Fibroblast of lung (primary cell): Measurements from ENCODE around the gene NHERF1. TPM values are rescaled to one million over a fixed set of nuclear protein-coding genes. Genes with fewer than 3 reads are reported as not detected.
A peak's percentile ranks its signal among the peaks of the same experiment; 100 is the strongest.

ENCODE experiments used
- DNase-seq, 2 donors: peaks; one replicate each; pipeline versions ENCODE4 v3.0.0 to v3.0.0-alpha.2; 2010; ENCODE audit warnings: low read depth in 2 of 2
- H2AFZ ChIP-seq: 2 replicates; pipeline ENCODE4 v1.5.1; 2012; ENCODE audit warnings: low read length, control low read depth, inconsistent platforms
- H3K27ac ChIP-seq: 2 replicates; pipeline ENCODE4 v1.5.1; 2011; ENCODE audit warnings: low read length, control low read depth; ENCODE audit not compliant: insufficient read depth
- H3K27me3 ChIP-seq: 2 replicates; pipeline ENCODE4 v1.5.1; 2011; ENCODE audit warnings: mild to moderate bottlenecking, low read length; ENCODE audit not compliant: control insufficient read depth, insufficient read depth
- H3K36me3 ChIP-seq: 2 replicates; pipeline ENCODE4 v1.5.1; 2011; ENCODE audit warnings: low read length; ENCODE audit not compliant: control insufficient read depth, insufficient read depth
- H3K4me1 ChIP-seq: 2 replicates; pipeline ENCODE4 v1.5.1; 2011; ENCODE audit warnings: low read length; ENCODE audit not compliant: control insufficient read depth, insufficient read depth; ENCODE audit errors: extremely low read depth
- H3K4me2 ChIP-seq: 2 replicates; pipeline ENCODE4 v1.5.1; 2011; ENCODE audit warnings: low read length, control low read depth; ENCODE audit not compliant: insufficient read depth; ENCODE audit errors: extremely low read depth
- H3K4me3 ChIP-seq, 4 experiments: fragments of 200-600 bp in 1 of 4; sonication (generic) in 1 of 4; replicated peaks in 1 of 4; 2 replicates each; pipeline ENCODE4 v1.5.1; 2011 to 2016; ENCODE audit warnings: low read length in 4 of 4, low read depth in 3 of 4, mild to moderate bottlenecking in 3 of 4, control low read depth in 2 of 4, inconsistent platforms in 1 of 4, mixed read lengths in 1 of 4; ENCODE audit not compliant: insufficient read depth in 1 of 4; ENCODE audit errors: control extremely low read depth in 1 of 4
- H3K79me2 ChIP-seq: 2 replicates; pipeline ENCODE4 v1.5.1; 2012; ENCODE audit warnings: mild to moderate bottlenecking, low read length, inconsistent platforms; ENCODE audit not compliant: control insufficient read depth, insufficient read depth
- H3K9ac ChIP-seq: 2 replicates; pipeline ENCODE4 v1.5.1; 2011; ENCODE audit warnings: mild to moderate bottlenecking, low read length, control low read depth; ENCODE audit not compliant: insufficient read depth
- H3K9me3 ChIP-seq: 2 replicates; pipeline ENCODE4 v1.5.1; 2012; ENCODE audit warnings: low read depth, low read length; ENCODE audit not compliant: control insufficient read depth, insufficient read depth
- H4K20me1 ChIP-seq: 2 replicates; pipeline ENCODE4 v1.5.1; 2011; ENCODE audit warnings: low read length; ENCODE audit not compliant: control insufficient read depth, insufficient read depth; ENCODE audit errors: extremely low read depth
- CTCF ChIP-seq, 2 donors: IDR thresholded peaks in 1 of 2; conservative IDR thresholded peaks in 1 of 2; 1 replicate in 1 of 2; 2 replicates in 1 of 2; pipeline ENCODE4 v1.5.1; 2011 to 2012; ENCODE audit warnings: low read length in 2 of 2, control low read depth in 1 of 2, inconsistent platforms in 1 of 2, low read depth in 1 of 2, mild to moderate bottlenecking in 1 of 2
- EZH2 ChIP-seq: IDR thresholded peaks from 2 replicates; pipeline ENCODE4 v1.5.1; 2012; ENCODE audit warnings: low read length, control low read depth, mild to moderate bottlenecking; ENCODE audit errors: missing control alignments
- polyA plus RNA-seq, 2 donors: library from polyadenylated mRNA; depleted of rRNA in 1 of 2; stranded (reverse) in 1 of 2; unstranded in 1 of 2; fragments of >200 nt; gene quantifications; 2 replicates each; pipeline ENCODE4 v1.2.1, GENCODE V29; 2011 to 2012; ENCODE audit warnings: missing spikeins in 1 of 2
- total RNA-seq: library from RNA; depleted of rRNA; stranded (reverse); fragments of >200 nt; gene quantifications from 2 replicates; pipeline ENCODE4 v1.2.1, GENCODE V29; 2014

NHERF1 gene
- total and polyA plus RNA-seq, 2 donors (not counting 1 experiment from before 2014, with no cell fraction given): 10.2 to 13.9 TPM

GRCh38 chr17:74769266-74769855 is 20.9 kb downstream of the NHERF1 start:
- no peak for DNase-seq
- H2AFZ ChIP-seq: no peak overlapping the region

GRCh38 chr17:74769856-74770497 is 21.5 kb downstream of the NHERF1 start:
- Histone ChIP-seq H3K27ac (no peak overlapping the region), H3K27me3 (no peaks in the 10 kb centered on the region), H2AFZ (no peak overlapping the region), H3K4me3 (no peak overlapping the region), H3K4me1 (peaks cover 11% of the 10 kb centered on the region), H4K20me1 (no peaks in the 10 kb centered on the region), H3K79me2 (peaks cover 1% of the 10 kb centered on the region), H3K9ac (no peak overlapping the region), H3K9me3 (no peaks in the 10 kb centered on the region), H3K36me3 (peaks cover 22% of the 10 kb centered on the region), H3K4me2 (no peak overlapping the region)
- DNase-seq: no peak
- TF ChIP-seq EZH2: no peak
- no peak for TF ChIP-seq CTCF (conservative IDR thresholded peaks at IDR 0.05 in 1 of 2, IDR thresholded peaks at IDR 0.05 in 1 of 2; ENCODE audit: low read depth in 1 of 2, low read length in 2 of 2)

More at GRCh38 chr17:74769266-74769855, 20.9 kb downstream of the NHERF1 start:
- Histone ChIP-seq H3K4me3 (no peak overlapping the region), H3K27ac (no peak overlapping the region), H3K79me2 (no peaks in the 10 kb centered on the region), H3K9me3 (no peaks in the 10 kb centered on the region), H3K9ac (no peak overlapping the region), H4K20me1 (no peaks in the 10 kb centered on the region), H3K27me3 (no peaks in the 10 kb centered on the region), H3K4me2 (no peak overlapping the region), H3K4me1 (peaks cover 11% of the 10 kb centered on the region), H3K36me3 (peaks cover 22% of the 10 kb centered on the region)
- TF ChIP-seq EZH2 (no peak), CTCF (conservative IDR thresholded peaks at IDR 0.05 in 1 of 2, IDR thresholded peaks at IDR 0.05 in 1 of 2; ENCODE audit: low read depth in 1 of 2, low read length in 2 of 2) (no peak)

- DNase-seq: peak in 1 of 2 donors; percentile 37
- H3K4me2 ChIP-seq: no peak overlapping the region
- no peaks in the 10 kb centered on the region for H3K27me3 ChIP-seq
- no peak overlapping the region for H3K27ac ChIP-seq
- peaks cover 13% of the 10 kb centered on the region for H3K4me1 ChIP-seq
- H2AFZ ChIP-seq: no peak overlapping the region
- H3K9me3 ChIP-seq: no peaks in the 10 kb centered on the region
- no peaks in the 10 kb centered on the region for H4K20me1 ChIP-seq
- no peak overlapping the region for H3K9ac ChIP-seq
- TF ChIP-seq EZH2 (no peak), CTCF (conservative IDR thresholded peaks at IDR 0.05 in 1 of 2, IDR thresholded peaks at IDR 0.05 in 1 of 2; ENCODE audit: low read depth in 1 of 2, low read length in 2 of 2) (peak; percentile 50 to 70)
- H3K36me3 ChIP-seq: peaks cover 22% of the 10 kb centered on the region
- H3K4me3 ChIP-seq: no peak overlapping the region
- H3K79me2 ChIP-seq: peaks cover 9% of the 10 kb centered on the region
Measured at GRCh38 chr17:74770498-74771318, 22.3 kb downstream of the NHERF1 start.
